Psoas muscle (tissue), 8 donors: ENCODE measurements around the gene CLSTN2. TPM values are rescaled to one million over a fixed set of nuclear protein-coding genes. Genes with fewer than 3 reads are reported as not detected.

Experiments
- ATAC-seq, 4 donors: fragments of 200-7000 bp; cut with Tn5 transposase; one replicate each; pipeline ENCODE4 v1.9.1; 2020; ENCODE audit warnings: moderate library complexity in 3 of 4, mild to moderate bottlenecking in 2 of 4
- DNase-seq, 2 donors: peaks; one replicate each; pipeline ENCODE4 v3.0.0-alpha.2; 2020
- H3K27ac ChIP-seq: fragments of 200-600 bp; one replicate; pipeline ENCODE4 v1.8.0; 2022
- H3K27me3 ChIP-seq, 3 donors: fragments of 200-600 bp in 1 of 3; one replicate each; pipeline versions ENCODE4 v1.6.1 to v1.8.0; 2013 to 2022; ENCODE audit warnings: low read length in 2 of 3, mild to moderate bottlenecking in 2 of 3, moderate library complexity in 1 of 3; ENCODE audit not compliant: insufficient read depth in 3 of 3
- H3K36me3 ChIP-seq, 2 donors: fragments of 200-600 bp in 1 of 2; one replicate each; pipeline versions ENCODE4 v1.6.1 to v1.8.0; 2013 to 2022; ENCODE audit warnings: low read depth in 1 of 2, mild to moderate bottlenecking in 1 of 2, moderate library complexity in 1 of 2; ENCODE audit not compliant: insufficient read depth in 1 of 2
- H3K4me1 ChIP-seq: fragments of 200-600 bp; one replicate; pipeline ENCODE4 v1.8.0; 2022
- H3K4me3 ChIP-seq: fragments of 200-600 bp; one replicate; pipeline ENCODE4 v1.8.0; 2022; ENCODE audit warnings: mild to moderate bottlenecking
- H3K9me3 ChIP-seq: fragments of 200-600 bp; one replicate; pipeline ENCODE4 v1.8.0; 2022
- WGBS, 3 donors: extraction: QIAGEN DNeasy Blood & Tissue Kit; methylation state at CpG; one replicate each; pipeline versions ENCODE4 v1.1.6 to v1.1.7; 2013; 5-methylcytosine and 5-hydroxymethylcytosine counted together
- intact Hi-C, 2 donors: fragments of 100-400 bp; cut with DNase I; formaldehyde crosslinking; loops; one replicate each; pipeline versions ENCODE4 v1.11.0 to v1.14.2; 2022
- polyA plus RNA-seq, 3 donors: library from polyadenylated mRNA; stranded (reverse); fragments of 200-250 nt; gene quantifications; one replicate each; pipeline ENCODE4 v1.2.3, GENCODE V29; 2013
- total RNA-seq, 4 donors: library from RNA; stranded (reverse); fragmentation: NEBNext Ultra II Directional in 2 of 4; extraction: Animal tissue kit (Norgen Biotek cat#: 25700) in 2 of 4; gene quantifications; one replicate each; pipeline versions ENCODE4 v1.2.1 to v1.2.4, GENCODE V29; 2021 to 2023
- TF ChIP-seq, protein P1 (sequence below): fragments of 200-600 bp; IDR thresholded peaks from one replicate; pipeline ENCODE4 v1.8.0; 2022; ENCODE audit warnings: antibody characterized with exemption
- donor health status: healthy with polysubstance abuse.
- donor health status: DM: no; HTN: no; CAD: no; lungs with moderate emphysema.
- donor health status: Bipolar disorder and iron deficiency.
- donor health status: healthy.
- donor health status: DM: yes; HTN: yes; CAD: no.
- donor health status: DM: no; HTN: no; CAD: no.
- donor health status: DM: no; HTN: no; CAD: no.
- donor health status: DM: yes; HTN: yes; CAD: no.

The CLSTN2 gene
- total and polyA plus RNA-seq, 7 donors: 0.24 to 5.0 (median 1.5) TPM

- intact Hi-C loops: no loop called here
- no peak overlapping the region for H3K27ac ChIP-seq
- no peaks in the 10 kb centered on the region for H3K4me1 ChIP-seq
- H3K27me3 ChIP-seq: no peaks in the 10 kb centered on the region
- no peaks in the 10 kb centered on the region for H3K9me3 ChIP-seq
- TF ChIP-seq, protein P1, sequence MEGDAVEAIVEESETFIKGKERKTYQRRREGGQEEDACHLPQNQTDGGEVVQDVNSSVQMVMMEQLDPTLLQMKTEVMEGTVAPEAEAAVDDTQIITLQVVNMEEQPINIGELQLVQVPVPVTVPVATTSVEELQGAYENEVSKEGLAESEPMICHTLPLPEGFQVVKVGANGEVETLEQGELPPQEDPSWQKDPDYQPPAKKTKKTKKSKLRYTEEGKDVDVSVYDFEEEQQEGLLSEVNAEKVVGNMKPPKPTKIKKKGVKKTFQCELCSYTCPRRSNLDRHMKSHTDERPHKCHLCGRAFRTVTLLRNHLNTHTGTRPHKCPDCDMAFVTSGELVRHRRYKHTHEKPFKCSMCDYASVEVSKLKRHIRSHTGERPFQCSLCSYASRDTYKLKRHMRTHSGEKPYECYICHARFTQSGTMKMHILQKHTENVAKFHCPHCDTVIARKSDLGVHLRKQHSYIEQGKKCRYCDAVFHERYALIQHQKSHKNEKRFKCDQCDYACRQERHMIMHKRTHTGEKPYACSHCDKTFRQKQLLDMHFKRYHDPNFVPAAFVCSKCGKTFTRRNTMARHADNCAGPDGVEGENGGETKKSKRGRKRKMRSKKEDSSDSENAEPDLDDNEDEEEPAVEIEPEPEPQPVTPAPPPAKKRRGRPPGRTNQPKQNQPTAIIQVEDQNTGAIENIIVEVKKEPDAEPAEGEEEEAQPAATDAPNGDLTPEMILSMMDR: no peak
- ATAC-seq: no peak
- DNase-seq: no peak
- no peak overlapping the region for H3K4me3 ChIP-seq
- 89 to 91% (median 90%) methylated on average over 5 of the region's 5 CpGs for WGBS, 3 donors
- no peaks in the 10 kb centered on the region for H3K36me3 ChIP-seq
Measured at GRCh38 chr3:140341817-140342403, 406.9 kb downstream of the CLSTN2 start.

GRCh38 chr3:140342668-140343067, 407.7 kb downstream of the CLSTN2 start:
- H3K27ac ChIP-seq: no peak overlapping the region
- ATAC-seq (no peak), DNase-seq (no peak)
- no peaks in the 10 kb centered on the region for H3K36me3 ChIP-seq
- TF ChIP-seq, protein P1: no peak
- H3K4me1 ChIP-seq: no peaks in the 10 kb centered on the region
- H3K9me3 ChIP-seq: no peaks in the 10 kb centered on the region
- no peaks in the 10 kb centered on the region for H3K27me3 ChIP-seq
- 87 to 92% (median 91%) methylated on average over 2 of the region's 2 CpGs for WGBS, 3 donors
- H3K4me3 ChIP-seq: no peak overlapping the region
- intact Hi-C loops: no loop called here

GRCh38 chr3:140343211-140344081, 408.5 kb downstream of the CLSTN2 start:
- WGBS, 3 donors: 56 to 84% (median 73%) methylated on average over 8 of the region's 8 CpGs
- H3K4me3 ChIP-seq: no peak overlapping the region
- intact Hi-C loops: no loop called here
- no peaks in the 10 kb centered on the region for H3K36me3 ChIP-seq
- ATAC-seq: no peak
- no peak overlapping the region for H3K27ac ChIP-seq
- H3K27me3 ChIP-seq: no peaks in the 10 kb centered on the region
- TF ChIP-seq, protein P1: no peak
- H3K4me1 ChIP-seq: no peaks in the 10 kb centered on the region
- H3K9me3 ChIP-seq: no peaks in the 10 kb centered on the region
- DNase-seq: no peak

DNA sequence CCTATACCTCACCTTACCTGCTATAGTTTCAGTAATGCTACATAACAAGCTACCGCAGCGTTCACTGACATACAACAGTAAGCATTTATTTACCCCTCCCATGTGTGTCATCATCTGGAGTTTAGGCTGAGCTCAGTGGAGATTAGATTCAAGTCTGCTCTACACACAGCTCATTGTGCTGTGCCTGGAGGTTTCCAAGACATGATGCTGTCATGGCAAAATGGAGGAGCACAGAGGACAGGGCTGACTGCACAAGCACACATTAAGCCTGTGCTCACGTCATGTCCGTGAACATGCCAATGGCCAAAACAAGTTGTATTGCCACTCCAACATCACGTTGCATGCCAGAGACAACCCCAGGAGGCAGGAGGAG, 409.1 kb downstream of the CLSTN2 start:
- no peaks in the 10 kb centered on the region for H3K4me1 ChIP-seq
- no peak overlapping the region for H3K4me3 ChIP-seq
- ATAC-seq (no peak), DNase-seq (no peak)
- no peaks in the 10 kb centered on the region for H3K9me3 ChIP-seq
- H3K27me3 ChIP-seq: no peaks in the 10 kb centered on the region
- no peak overlapping the region for H3K27ac ChIP-seq
- intact Hi-C loops: no loop called here
- TF ChIP-seq, protein P1: no peak
- 75 to 91% (median 81%) methylated on average over 5 of the region's 5 CpGs for WGBS, 3 donors
- H3K36me3 ChIP-seq: no peaks in the 10 kb centered on the region
